Testis (tissue), 2 donors: ENCODE data around the gene GRHPR.

ENCODE experiments used
- CTCF ChIP-seq, 3 experiments: fragments of 450-650 bp in 2 of 3; fragments of 200-600 bp in 1 of 3; sonication (generic) in 1 of 3; IDR thresholded peaks; one replicate each; pipeline ENCODE4 v1.5.1; 2016 to 2019; ENCODE audit warnings: antibody characterized with exemption in 3 of 3, mild to moderate bottlenecking in 2 of 3, moderate library complexity in 1 of 3
- POLR2A ChIP-seq: fragments of 450-650 bp; IDR thresholded peaks from one replicate; pipeline ENCODE4 v1.6.1; 2017; ENCODE audit warnings: antibody characterized with exemption, mild to moderate bottlenecking, moderate library complexity

GRCh38 chr9:37381094-37381741 lies 41.3 kb upstream of the GRHPR start:
- TF ChIP-seq POLR2A, result no peak
- TF ChIP-seq CTCF (IDR thresholded peaks at IDR 0.05), result no peak
